CD4-positive, alpha-beta T cell (primary cell): ENCODE measurements around the gene HYAL4. TPM values are rescaled to one million over a fixed set of nuclear protein-coding genes. Genes with fewer than 3 reads are reported as not detected.
"Not testable (repeated sequence)": the region's sequence is repeated elsewhere in the genome, so short reads cannot be mapped to it uniquely, and the experiment has no call there.

Experiments
- ATAC-seq: fragments of 200-7000 bp; cut with Tn5 transposase; one replicate; pipeline ENCODE4 v1.10.0; 2022; ENCODE audit warnings: mild to moderate bottlenecking; ENCODE audit not compliant: poor library complexity
- CTCF ChIA-PET: fragments of 350-600 bp; sonication (Branson Sonifier 250); formaldehyde crosslinking; loops from one replicate; lab custom pipeline; 2021; ENCODE audit warnings: antibody characterized with exemption, inconsistent platforms; lab: Charles Lee
- POLR2A ChIA-PET: fragments of 350-600 bp; sonication (Branson Sonifier 250); formaldehyde crosslinking; loops from one replicate; lab custom pipeline; 2021; ENCODE audit warnings: antibody characterized with exemption, inconsistent platforms; lab: Charles Lee
- DNase-seq, 14 experiments: peaks; one replicate each; pipeline ENCODE4 v3.0.0-alpha.2; 2013 to 2020; ENCODE audit warnings: mixed read lengths in 2 of 14
- H3K27ac ChIP-seq, 2 donors: one replicate each; pipeline versions ENCODE4 v1.5.1 to v1.7.0; 2013; ENCODE audit warnings: low read length in 2 of 2, low read depth in 1 of 2, mild to moderate bottlenecking in 1 of 2
- H3K27me3 ChIP-seq, 2 experiments: 1 replicate in 1 of 2; 2 replicates in 1 of 2; pipeline versions ENCODE4 v1.6.1 to v1.7.0; 2013; ENCODE audit warnings: low read length in 2 of 2, control low read depth in 1 of 2, mild to moderate bottlenecking in 1 of 2, moderate library complexity in 1 of 2; ENCODE audit not compliant: insufficient read depth in 2 of 2, control insufficient read depth in 1 of 2
- H3K36me3 ChIP-seq: one replicate; pipeline ENCODE4 v1.6.1; 2013; ENCODE audit warnings: low read length, control low read depth; ENCODE audit not compliant: insufficient read depth
- H3K4me1 ChIP-seq: one replicate; pipeline ENCODE4 v1.6.1; 2013; ENCODE audit warnings: low read length, control low read depth; ENCODE audit not compliant: insufficient read depth
- H3K4me3 ChIP-seq: one replicate; pipeline ENCODE4 v1.5.1; 2013; ENCODE audit warnings: mild to moderate bottlenecking, low read length, moderate library complexity
- H3K9me3 ChIP-seq, 2 experiments: 1 replicate in 1 of 2; 2 replicates in 1 of 2; pipeline versions ENCODE4 v1.6.1 to v1.7.0; 2013; ENCODE audit warnings: low read length in 2 of 2, mild to moderate bottlenecking in 2 of 2, control low read depth in 1 of 2, moderate library complexity in 1 of 2; ENCODE audit not compliant: control insufficient read depth in 1 of 2, insufficient read depth in 1 of 2
- H3K27ac Mint-ChIP-seq: one replicate; pipeline ENCODE4 v1.8.0; 2020; ENCODE audit warnings: mixed read lengths
- H3K27me3 Mint-ChIP-seq: one replicate; pipeline ENCODE4 v1.8.0; 2021; ENCODE audit warnings: mixed read lengths
- H3K36me3 Mint-ChIP-seq: one replicate; pipeline ENCODE4 v1.8.0; 2021; ENCODE audit warnings: low read depth, mixed read lengths
- H3K4me1 Mint-ChIP-seq: one replicate; pipeline ENCODE4 v1.8.0; 2021; ENCODE audit warnings: low read depth, mixed read lengths
- H3K4me3 Mint-ChIP-seq: one replicate; pipeline ENCODE4 v1.8.0; 2020; ENCODE audit warnings: mild to moderate bottlenecking, mixed read lengths
- H3K9me3 Mint-ChIP-seq: one replicate; pipeline ENCODE4 v1.8.0; 2020; ENCODE audit warnings: mixed read lengths
- intact Hi-C, 2 experiments: fragments of 100-400 bp; cut with DNase I in 1 of 2; cut with micrococcal nuclease in 1 of 2; formaldehyde crosslinking; loops; one replicate each; pipeline versions ENCODE4 v1.15.1 to v1.9.0; 2023 to 2025; cut with DNase I, micrococcal nuclease
- total RNA-seq, 174 experiments: library from RNA in 2 of 174; stranded (reverse) in 2 of 174; gene quantifications; one replicate each; pipeline ENCODE4 v1.2.3 and lab custom pipeline; 2021 to 2026
- TF ChIP-seq, protein P1 (sequence below): fragments of 200-600 bp; IDR thresholded peaks from one replicate; pipeline ENCODE4 v1.8.0; 2022; ENCODE audit warnings: antibody characterized with exemption, mild to moderate bottlenecking

Gene HYAL4
- total RNA-seq, 2 experiments from 2014 or later, result 0.14 TPM; not detected in 1

DNA sequence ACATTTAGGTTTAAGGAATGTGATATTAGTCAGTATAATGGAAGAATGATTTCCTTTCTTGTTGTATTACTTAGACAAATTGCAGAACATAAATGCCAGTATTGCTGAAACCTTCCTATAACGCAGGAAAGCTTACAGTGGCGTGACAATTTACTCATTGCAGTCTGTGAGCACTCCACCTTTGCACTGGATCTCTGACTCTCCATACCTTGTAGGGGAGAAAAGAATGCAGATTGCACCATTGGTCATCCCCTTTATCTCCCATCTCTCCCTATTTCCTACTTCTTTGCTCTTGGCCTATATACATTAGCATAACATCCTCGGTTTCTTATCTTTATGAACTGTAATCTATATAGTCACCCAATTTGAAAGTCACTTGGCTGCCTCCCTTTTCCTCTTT, 28.1 kb upstream of the HYAL4 start:
- ChIA-PET CTCF (no interaction called here), POLR2A (no interaction called here)
- no peak overlapping the region for H3K27ac Mint-ChIP-seq
- no peaks in the 10 kb centered on the region for H3K36me3 Mint-ChIP-seq
- no peaks in the 10 kb centered on the region for H3K4me1 ChIP-seq
- H3K9me3 Mint-ChIP-seq, result no peaks in the 10 kb centered on the region
- H3K27me3 ChIP-seq, result no peaks in the 10 kb centered on the region
- TF ChIP-seq, protein P1, sequence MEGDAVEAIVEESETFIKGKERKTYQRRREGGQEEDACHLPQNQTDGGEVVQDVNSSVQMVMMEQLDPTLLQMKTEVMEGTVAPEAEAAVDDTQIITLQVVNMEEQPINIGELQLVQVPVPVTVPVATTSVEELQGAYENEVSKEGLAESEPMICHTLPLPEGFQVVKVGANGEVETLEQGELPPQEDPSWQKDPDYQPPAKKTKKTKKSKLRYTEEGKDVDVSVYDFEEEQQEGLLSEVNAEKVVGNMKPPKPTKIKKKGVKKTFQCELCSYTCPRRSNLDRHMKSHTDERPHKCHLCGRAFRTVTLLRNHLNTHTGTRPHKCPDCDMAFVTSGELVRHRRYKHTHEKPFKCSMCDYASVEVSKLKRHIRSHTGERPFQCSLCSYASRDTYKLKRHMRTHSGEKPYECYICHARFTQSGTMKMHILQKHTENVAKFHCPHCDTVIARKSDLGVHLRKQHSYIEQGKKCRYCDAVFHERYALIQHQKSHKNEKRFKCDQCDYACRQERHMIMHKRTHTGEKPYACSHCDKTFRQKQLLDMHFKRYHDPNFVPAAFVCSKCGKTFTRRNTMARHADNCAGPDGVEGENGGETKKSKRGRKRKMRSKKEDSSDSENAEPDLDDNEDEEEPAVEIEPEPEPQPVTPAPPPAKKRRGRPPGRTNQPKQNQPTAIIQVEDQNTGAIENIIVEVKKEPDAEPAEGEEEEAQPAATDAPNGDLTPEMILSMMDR, result no peak
- no peak overlapping the region for H3K27ac ChIP-seq
- intact Hi-C loops, result no loop called here
- no peak overlapping the region for H3K4me3 ChIP-seq
- no peak for DNase-seq
- H3K4me1 Mint-ChIP-seq, result no peaks in the 10 kb centered on the region
- no peaks in the 10 kb centered on the region for H3K9me3 ChIP-seq
- no peaks in the 10 kb centered on the region for H3K36me3 ChIP-seq
- H3K4me3 Mint-ChIP-seq, result no peak overlapping the region
- peaks cover 8% of the 10 kb centered on the region for H3K27me3 Mint-ChIP-seq
- no peak for ATAC-seq

DNA sequence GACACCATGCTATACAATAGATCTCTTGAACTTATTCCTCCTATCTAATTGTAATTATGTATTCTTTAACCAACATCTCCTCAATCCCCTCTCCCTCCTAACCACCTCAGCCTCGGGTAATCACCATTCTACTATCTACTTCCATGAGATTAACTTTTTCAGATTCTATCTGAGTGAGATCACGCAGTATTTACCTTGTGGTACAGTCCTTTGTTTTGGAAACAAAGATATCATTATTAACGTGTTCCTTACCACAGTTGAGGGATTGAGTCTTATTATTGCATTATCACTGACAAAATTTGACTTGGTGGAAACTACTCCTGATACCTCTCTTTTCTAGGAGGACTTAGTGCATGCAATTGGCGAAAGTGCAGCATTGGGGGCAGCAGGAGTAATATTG, 26.0 kb upstream of the HYAL4 start:
- ChIA-PET POLR2A (no interaction called here), CTCF (no interaction called here)
- peaks cover 8% of the 10 kb centered on the region for H3K27me3 Mint-ChIP-seq
- Histone ChIP-seq H3K4me1 (no peaks in the 10 kb centered on the region), H3K4me3 (no peak overlapping the region), H3K27ac (no peak overlapping the region), H3K9me3 (no peaks in the 10 kb centered on the region), H3K36me3 (no peaks in the 10 kb centered on the region), H3K27me3 (no peaks in the 10 kb centered on the region)
- no peaks in the 10 kb centered on the region for H3K36me3 Mint-ChIP-seq
- no peak overlapping the region for H3K4me3 Mint-ChIP-seq
- intact Hi-C loops, result no loop called here
- ATAC-seq (no peak), DNase-seq (no peak)
- no peak overlapping the region for H3K27ac Mint-ChIP-seq
- H3K9me3 Mint-ChIP-seq, result no peaks in the 10 kb centered on the region
- H3K4me1 Mint-ChIP-seq, result peaks cover under 1% of the 10 kb centered on the region
- TF ChIP-seq, protein P1, result no peak

DNA sequence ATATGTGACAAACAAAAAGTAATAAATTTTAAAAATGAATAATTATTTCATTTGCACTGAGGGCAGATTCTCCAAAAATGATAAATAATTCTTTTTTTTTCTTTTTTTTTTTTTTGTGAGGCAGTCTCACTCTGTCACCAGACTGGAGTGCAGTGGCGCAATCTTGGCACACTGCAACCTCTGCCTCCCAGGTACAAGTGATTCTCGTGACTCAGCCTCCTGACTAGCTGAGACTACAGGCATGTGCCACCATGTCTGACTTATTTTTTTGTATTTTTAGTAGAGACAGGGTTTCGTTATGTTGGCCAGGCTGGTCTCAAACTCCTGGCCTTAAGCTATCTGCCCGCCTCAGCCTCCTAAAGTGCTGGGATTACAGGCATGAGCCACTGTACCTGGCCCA, 25.2 kb upstream of the HYAL4 start:
- DNase-seq, ATAC-seq, H3K27ac ChIP-seq, H3K36me3 ChIP-seq, H3K4me3 Mint-ChIP-seq, H3K27ac Mint-ChIP-seq, intact Hi-C loops, H3K9me3 Mint-ChIP-seq, H3K4me3 ChIP-seq, H3K9me3 ChIP-seq, H3K4me1 ChIP-seq, H3K4me1 Mint-ChIP-seq, H3K27me3 ChIP-seq, CTCF ChIA-PET, H3K36me3 Mint-ChIP-seq, H3K27me3 Mint-ChIP-seq, POLR2A ChIA-PET: not testable (repeated sequence)

DNA sequence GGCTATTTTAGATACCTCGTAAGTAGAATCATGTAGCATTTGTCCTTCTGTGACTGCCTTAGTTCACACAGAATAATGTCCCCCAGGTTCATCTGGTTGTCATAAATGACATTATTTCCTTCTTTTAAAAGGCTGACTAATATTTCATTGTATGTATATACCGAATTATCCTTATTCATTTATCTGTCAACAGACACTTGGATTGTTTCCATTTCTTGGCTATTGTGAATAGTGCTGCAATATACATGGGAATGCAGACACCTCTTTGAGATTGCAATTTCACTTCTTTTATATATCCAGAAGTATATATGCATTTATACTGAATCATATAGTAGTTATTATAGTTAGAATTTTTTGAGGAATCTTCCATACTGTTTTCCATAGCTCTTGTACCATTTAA, 24.1 kb upstream of the HYAL4 start:
- intact Hi-C loops, result no loop called here
- Histone ChIP-seq H3K4me3 (no peak overlapping the region), H3K27ac (no peak overlapping the region), H3K27me3 (no peaks in the 10 kb centered on the region), H3K36me3 (no peaks in the 10 kb centered on the region), H3K4me1 (peaks cover 4% of the 10 kb centered on the region), H3K9me3 (no peaks in the 10 kb centered on the region)
- Mint-ChIP-seq H3K4me3 (no peak overlapping the region), H3K36me3 (no peaks in the 10 kb centered on the region), H3K27me3 (peaks cover 4% of the 10 kb centered on the region), H3K27ac (no peak overlapping the region), H3K9me3 (no peaks in the 10 kb centered on the region), H3K4me1 (peaks cover 15% of the 10 kb centered on the region)
- ChIA-PET CTCF (no interaction called here), POLR2A (no interaction called here)
- ATAC-seq (no peak), DNase-seq (no peak)
- TF ChIP-seq, protein P1, result no peak
